GM12878 (cell line): ENCODE measurements around the gene TMTC3. TPM values are rescaled to one million over a fixed set of nuclear protein-coding genes. Genes with fewer than 3 reads are reported as not detected.

Experiments
- ATAC-seq: fragments of 200-7000 bp; cut with Tn5 transposase; 3 replicates; pipeline ENCODE4 v1.9.1; 2020; ENCODE audit warnings: mild to moderate bottlenecking, moderate library complexity
- BruUV-seq: library from RNA; stranded (reverse); fragments of 400-500 nt; replicated peaks from 2 replicates; lab custom pipeline; 2021; lab: Mats Ljungman, UMichigan
- CTCF ChIA-PET: fragments of 300-600 bp; sonication (Branson Sonifier 250); formaldehyde crosslinking; extraction: SDS; loops from one replicate; lab custom pipeline; 2021; ENCODE audit warnings: inconsistent platforms; lab: Yijun Ruan, JAX
- POLR2A ChIA-PET: fragments of 350-600 bp; formaldehyde crosslinking; extraction: SDS; loops from one replicate; lab custom pipeline; 2021; ENCODE audit warnings: inconsistent platforms; lab: Charles Lee
- RAD21 ChIA-PET: fragments of 300-600 bp; sonication (Branson Sonifier 250); formaldehyde crosslinking; loops from one replicate; lab custom pipeline; 2023; ENCODE audit warnings: antibody characterized with exemption; ENCODE audit not compliant: unreplicated experiment; lab: Charles Lee
- SMC1A ChIA-PET: fragments of 300-600 bp; sonication (Branson Sonifier 250); formaldehyde crosslinking; loops from one replicate; lab custom pipeline; 2023; ENCODE audit not compliant: unreplicated experiment, uncharacterized antibody; lab: Charles Lee
- DNase-seq: peaks from one replicate; pipeline ENCODE4 v3.0.0-alpha.2; 2011; ENCODE audit warnings: low read depth, low spot score
- FAIRE-seq: peaks from 3 replicates; lab custom pipeline; 2011; peaks lifted over from hg19 to GRCh38; lab: Jason Lieb, UNC
- H2AFZ ChIP-seq: 2 replicates; pipeline ENCODE4 v1.6.0; 2011; ENCODE audit warnings: low read depth, low read length, control low read depth; ENCODE audit not compliant: control insufficient read depth
- H3K27ac ChIP-seq: 2 replicates; pipeline ENCODE4 v1.5.1; 2011; ENCODE audit warnings: control low read depth; ENCODE audit not compliant: control insufficient read depth, insufficient read depth
- H3K27me3 ChIP-seq, 2 experiments: replicated peaks in 1 of 2; 2 replicates each; pipeline versions ENCODE4 v1.6.0 to v1.6.1; 2011; ENCODE audit warnings: low read length in 1 of 2; ENCODE audit not compliant: control insufficient read depth in 2 of 2, insufficient read depth in 2 of 2
- H3K36me3 ChIP-seq, 2 experiments: 2 replicates each; pipeline ENCODE4 v1.5.1; 2011; ENCODE audit warnings: low read length in 1 of 2; ENCODE audit not compliant: control insufficient read depth in 2 of 2, insufficient read depth in 2 of 2
- H3K4me1 ChIP-seq: 2 replicates; pipeline ENCODE4 v1.6.1; 2011; ENCODE audit warnings: mild to moderate bottlenecking, low read length, moderate library complexity, mixed read lengths; ENCODE audit not compliant: control insufficient read depth, insufficient read depth
- H3K4me2 ChIP-seq: 2 replicates; pipeline ENCODE4 v1.6.0; 2011; ENCODE audit warnings: control low read depth; ENCODE audit not compliant: control insufficient read depth, insufficient read depth
- H3K4me3 ChIP-seq: fragments of 200-600 bp; sonication (generic); 2 replicates; pipeline ENCODE4 v1.5.1; 2016
- H3K79me2 ChIP-seq: 2 replicates; pipeline ENCODE4 v1.6.0; 2011; ENCODE audit warnings: low read length; ENCODE audit not compliant: control insufficient read depth, insufficient read depth
- H3K9ac ChIP-seq: 2 replicates; pipeline ENCODE4 v1.8.0; 2011; ENCODE audit warnings: low read length, control low read depth, mixed read lengths; ENCODE audit not compliant: control insufficient read depth, insufficient read depth
- H3K9me3 ChIP-seq: replicated peaks from 3 replicates; pipeline ENCODE4 v1.5.1; 2011; ENCODE audit warnings: mild to moderate bottlenecking, low read length; ENCODE audit not compliant: control insufficient read depth, insufficient read depth
- H4K20me1 ChIP-seq: 2 replicates; pipeline ENCODE4 v1.6.0; 2011; ENCODE audit not compliant: control insufficient read depth, insufficient read depth
- ATF7 ChIP-seq: fragments of 450-650 bp; IDR thresholded peaks from 2 replicates; pipeline ENCODE4 v1.6.1; 2016; ENCODE audit warnings: low read depth, mild to moderate bottlenecking
- NBN ChIP-seq: fragments of 450-650 bp; IDR thresholded peaks from 2 replicates; pipeline ENCODE4 v1.6.1; 2016
- RB1 ChIP-seq: fragments of 450-650 bp; formaldehyde crosslinking; IDR thresholded peaks from 2 replicates; pipeline ENCODE4 v1.6.1; 2017; ENCODE audit warnings: mild to moderate bottlenecking, borderline replicate concordance
- SMARCA5 ChIP-seq: fragments of 450-650 bp; IDR thresholded peaks from 2 replicates; pipeline ENCODE4 v1.6.1; 2017; ENCODE audit warnings: mild to moderate bottlenecking
- TAF1 ChIP-seq: IDR thresholded peaks from 2 replicates; pipeline ENCODE4 v1.6.1; 2011; ENCODE audit warnings: mild to moderate bottlenecking, low read depth, low read length, borderline replicate concordance
- YBX1 ChIP-seq: fragments of 450-650 bp; IDR thresholded peaks from 2 replicates; pipeline ENCODE4 v1.6.1; 2016; ENCODE audit warnings: antibody characterized with exemption
- ZNF207 ChIP-seq: fragments of 450-650 bp; IDR thresholded peaks from 2 replicates; pipeline ENCODE4 v1.6.1; 2014; ENCODE audit warnings: antibody characterized with exemption, mild to moderate bottlenecking, borderline replicate concordance
- WGBS: methylation state at CpG from one replicate; pipeline ENCODE4 v1.1.6; 2016; ENCODE audit warnings: low lambda C conversion rate; ENCODE audit not compliant: insufficient replicate concordance, insufficient coverage; ENCODE audit errors: missing lambda C conversion rate; 5-methylcytosine and 5-hydroxymethylcytosine counted together
- in situ Hi-C: fragments of 300-500 bp; cut with MboI; formaldehyde crosslinking; loops from 9 replicates; pipeline ENCODE4 v1.14.3; 2018; ENCODE audit warnings: mixed read lengths
- intact Hi-C: fragments of 100-400 bp; cut with micrococcal nuclease; formaldehyde crosslinking; loops from one replicate; pipeline ENCODE4 v1.14.2; 2022; ENCODE audit not compliant: unreplicated experiment
- polyA plus RNA-seq, 11 experiments: library from polyadenylated mRNA; depleted of rRNA in 4 of 11; unstranded in 6 of 11; stranded (reverse) in 5 of 11; fragments of >200 nt; fragmentation: Nextera tagmentation in 4 of 11; fragmentation: Illumina TruSeq in 1 of 11; extraction: Ambion mirVana in 4 of 11; extraction: Trizol in 1 of 11; gene quantifications; 1 replicate in 1 of 11; 2 replicates in 10 of 11; pipeline versions ENCODE4 v1.2.1 to v1.2.3, GENCODE V29; 2011 to 2016; ENCODE audit warnings: inconsistent platforms in 2 of 11, missing spikeins in 2 of 11, low read depth in 1 of 11
- total RNA-seq, 4 experiments: library from RNA; depleted of rRNA in 3 of 4; stranded (reverse); fragments of >200 nt in 3 of 4; fragmentation: Illumina TruSeq in 1 of 4; extraction: Trizol in 1 of 4; gene quantifications; 2 replicates each; pipeline versions ENCODE4 v1.2.1 to v1.2.3, GENCODE V29; 2013 to 2021
- TF ChIP-seq, protein P1 (sequence below): fragments of 150-350 bp; IDR thresholded peaks from 2 replicates; pipeline ENCODE4 v1.6.1; 2016; ENCODE audit warnings: low read depth, low read length

TMTC3 gene
- total and polyA plus RNA-seq, 10 of the 15 experiments (the other 5 are each of a cell fraction or from before 2014, with no cell fraction given), result 1.4 to 5.7 (median 3.5) TPM

DNA sequence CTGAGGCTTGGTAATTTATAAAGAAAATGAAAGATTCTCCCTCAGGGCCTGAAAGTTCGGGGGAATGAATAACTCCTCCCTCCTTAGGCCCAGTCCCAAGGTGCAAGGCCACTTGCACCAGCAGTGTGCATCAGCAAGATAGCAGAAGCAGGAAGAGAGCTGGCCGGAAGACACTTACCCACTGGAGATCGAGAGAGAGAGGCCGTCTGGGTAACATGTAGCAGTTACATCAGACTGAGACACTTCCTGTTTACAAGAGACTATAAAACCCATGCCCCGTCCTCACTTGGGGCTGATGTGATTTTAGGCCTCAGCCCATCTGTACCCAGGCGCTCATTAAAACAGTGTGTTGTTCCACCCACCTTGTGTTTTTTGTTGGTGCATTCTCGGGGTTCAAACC lies 85.2 kb downstream of the TMTC3 start:
- WGBS, result 49% methylated on average over 7 of the region's 7 CpGs
- FAIRE-seq (no peak), DNase-seq (no peak), ATAC-seq (no peak)
- CTCF ChIA-PET, result no interaction called here
- Histone ChIP-seq H2AFZ (no peak overlapping the region), H3K9ac (no peak overlapping the region), H3K27ac (no peak overlapping the region), H3K9me3 (no peaks in the 10 kb centered on the region), H3K4me3 (no peak overlapping the region), H3K79me2 (no peaks in the 10 kb centered on the region), H3K27me3 (no peaks in the 10 kb centered on the region), H3K36me3 (no peaks in the 10 kb centered on the region), H3K4me1 (no peaks in the 10 kb centered on the region), H3K4me2 (no peak overlapping the region), H4K20me1 (no peaks in the 10 kb centered on the region)
- no peak for TF ChIP-seq YBX1
- TF ChIP-seq TAF1, result no peak
- TF ChIP-seq ATF7, result no peak
- no peak for TF ChIP-seq ZNF207
- no peak for TF ChIP-seq NBN
- no peak for TF ChIP-seq SMARCA5
- TF ChIP-seq, protein P1, sequence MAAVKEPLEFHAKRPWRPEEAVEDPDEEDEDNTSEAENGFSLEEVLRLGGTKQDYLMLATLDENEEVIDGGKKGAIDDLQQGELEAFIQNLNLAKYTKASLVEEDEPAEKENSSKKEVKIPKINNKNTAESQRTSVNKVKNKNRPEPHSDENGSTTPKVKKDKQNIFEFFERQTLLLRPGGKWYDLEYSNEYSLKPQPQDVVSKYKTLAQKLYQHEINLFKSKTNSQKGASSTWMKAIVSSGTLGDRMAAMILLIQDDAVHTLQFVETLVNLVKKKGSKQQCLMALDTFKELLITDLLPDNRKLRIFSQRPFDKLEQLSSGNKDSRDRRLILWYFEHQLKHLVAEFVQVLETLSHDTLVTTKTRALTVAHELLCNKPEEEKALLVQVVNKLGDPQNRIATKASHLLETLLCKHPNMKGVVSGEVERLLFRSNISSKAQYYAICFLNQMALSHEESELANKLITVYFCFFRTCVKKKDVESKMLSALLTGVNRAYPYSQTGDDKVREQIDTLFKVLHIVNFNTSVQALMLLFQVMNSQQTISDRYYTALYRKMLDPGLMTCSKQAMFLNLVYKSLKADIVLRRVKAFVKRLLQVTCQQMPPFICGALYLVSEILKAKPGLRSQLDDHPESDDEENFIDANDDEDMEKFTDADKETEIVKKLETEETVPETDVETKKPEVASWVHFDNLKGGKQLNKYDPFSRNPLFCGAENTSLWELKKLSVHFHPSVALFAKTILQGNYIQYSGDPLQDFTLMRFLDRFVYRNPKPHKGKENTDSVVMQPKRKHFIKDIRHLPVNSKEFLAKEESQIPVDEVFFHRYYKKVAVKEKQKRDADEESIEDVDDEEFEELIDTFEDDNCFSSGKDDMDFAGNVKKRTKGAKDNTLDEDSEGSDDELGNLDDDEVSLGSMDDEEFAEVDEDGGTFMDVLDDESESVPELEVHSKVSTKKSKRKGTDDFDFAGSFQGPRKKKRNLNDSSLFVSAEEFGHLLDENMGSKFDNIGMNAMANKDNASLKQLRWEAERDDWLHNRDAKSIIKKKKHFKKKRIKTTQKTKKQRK, result no peak
- TF ChIP-seq RB1, result no peak
- POLR2A ChIA-PET, result no interaction called here
- SMC1A ChIA-PET, result no interaction called here
- no TSS peak for BruUV-seq
- RAD21 ChIA-PET, result no interaction called here
- intact Hi-C loops (no loop called here), in situ Hi-C loops (no loop called here)
